Hepatocyte (in vitro differentiated cells): Measurements from ENCODE around the gene PPA1. TPM values are rescaled to one million over a fixed set of nuclear protein-coding genes. Genes with fewer than 3 reads are reported as not detected.
A peak's percentile ranks its signal among the peaks of the same experiment; 100 is the strongest.
"Not testable (repeated sequence)": the region's sequence is repeated elsewhere in the genome, so short reads cannot be mapped to it uniquely, and the experiment has no call there.

Experiments used
- DNase-seq: peaks from one replicate; pipeline ENCODE4 v3.0.0-alpha.2; 2016; ENCODE audit warnings: low spot score
- H2AFZ ChIP-seq: fragments of 200-600 bp; sonication (generic); 2 replicates; pipeline ENCODE4 v1.6.0; 2016; ENCODE audit warnings: antibody characterized with exemption, mild to moderate bottlenecking
- H3K27ac ChIP-seq: fragments of 200-600 bp; sonication (generic); 2 replicates; pipeline ENCODE4 v1.5.1; 2016; ENCODE audit warnings: mild to moderate bottlenecking
- H3K27me3 ChIP-seq: fragments of 200-600 bp; sonication (generic); 2 replicates; pipeline ENCODE4 v1.6.1; 2016
- H3K36me3 ChIP-seq: fragments of 200-600 bp; sonication (generic); replicated peaks from 2 replicates; pipeline ENCODE4 v1.5.1; 2016; ENCODE audit warnings: low read depth; ENCODE audit not compliant: insufficient read depth
- H3K4me1 ChIP-seq: fragments of 200-600 bp; sonication (generic); 2 replicates; pipeline ENCODE4 v1.5.1; 2016; ENCODE audit warnings: mild to moderate bottlenecking, moderate library complexity; ENCODE audit not compliant: insufficient read depth
- H3K4me2 ChIP-seq: fragments of 200-600 bp; sonication (generic); 2 replicates; pipeline ENCODE4 v1.6.0; 2016
- H3K4me3 ChIP-seq: fragments of 200-600 bp; sonication (generic); 2 replicates; pipeline ENCODE4 v1.5.1; 2016; ENCODE audit warnings: mild to moderate bottlenecking
- H3K79me2 ChIP-seq: fragments of 200-600 bp; sonication (generic); 2 replicates; pipeline ENCODE4 v1.6.0; 2017; ENCODE audit warnings: mild to moderate bottlenecking
- H3K9me2 ChIP-seq: fragments of 200-600 bp; sonication (generic); replicated peaks from 2 replicates; pipeline ENCODE4 v1.6.0; 2017; ENCODE audit warnings: mild to moderate bottlenecking; ENCODE audit not compliant: insufficient read depth
- H3K9me3 ChIP-seq: fragments of 200-600 bp; sonication (generic); 2 replicates; pipeline ENCODE4 v1.5.1; 2016; ENCODE audit warnings: low read depth, mild to moderate bottlenecking
- H4K20me1 ChIP-seq: fragments of 200-600 bp; sonication (generic); 2 replicates; pipeline ENCODE4 v1.6.0; 2016; ENCODE audit warnings: mild to moderate bottlenecking; ENCODE audit not compliant: insufficient read depth, poor library complexity, severe bottlenecking
- EZH2 ChIP-seq: fragments of 200-600 bp; sonication (generic); IDR thresholded peaks from 2 replicates; pipeline ENCODE4 v1.6.1; 2016; ENCODE audit warnings: antibody characterized with exemption, mild to moderate bottlenecking, borderline replicate concordance
- EZH2phosphoT487 ChIP-seq: fragments of 200-600 bp; sonication (generic); IDR thresholded peaks from one replicate; pipeline ENCODE4 v1.6.1; 2018; ENCODE audit warnings: antibody characterized with exemption, mild to moderate bottlenecking, low read depth, moderate library complexity; ENCODE audit not compliant: unreplicated experiment, severe bottlenecking
- WGBS: methylation state at CpG from one replicate; pipeline ENCODE4 v1.1.6; 2016; ENCODE audit warnings: low lambda C conversion rate; ENCODE audit errors: missing lambda C conversion rate; 5-methylcytosine and 5-hydroxymethylcytosine counted together
- polyA plus RNA-seq: library from polyadenylated mRNA; unstranded; fragments of >200 nt; fragmentation: Nextera tagmentation; extraction: Ambion mirVana; gene quantifications from 2 replicates; pipeline ENCODE4 v1.2.1, GENCODE V29; 2016
- small RNA-seq: library from RNA; depleted of rRNA; stranded (forward); fragments of <200 nt; gene quantifications from one replicate; pipeline ENCODE3, GENCODE V24; 2014
- total RNA-seq: library from RNA; depleted of rRNA; stranded (reverse); fragments of >200 nt; gene quantifications from 2 replicates; pipeline ENCODE4 v1.2.3, GENCODE V29; 2014
- TF ChIP-seq, protein P1 (sequence below): fragments of 200-600 bp; sonication (generic); IDR thresholded peaks from 2 replicates; pipeline ENCODE4 v1.5.1; 2016; ENCODE audit warnings: antibody characterized with exemption, mild to moderate bottlenecking; ENCODE audit not compliant: poor library complexity

PPA1 gene
- total and polyA plus RNA-seq, 2 experiments from 2014 or later = 131 to 156 TPM

GRCh38 chr10:70160798-70161197 lies 72.4 kb downstream of the PPA1 start:
- peaks cover 87% of the 10 kb centered on the region for H3K79me2 ChIP-seq
- H3K4me2 ChIP-seq = no peak overlapping the region
- H3K4me3 ChIP-seq = no peak overlapping the region
- TF ChIP-seq, protein P1, sequence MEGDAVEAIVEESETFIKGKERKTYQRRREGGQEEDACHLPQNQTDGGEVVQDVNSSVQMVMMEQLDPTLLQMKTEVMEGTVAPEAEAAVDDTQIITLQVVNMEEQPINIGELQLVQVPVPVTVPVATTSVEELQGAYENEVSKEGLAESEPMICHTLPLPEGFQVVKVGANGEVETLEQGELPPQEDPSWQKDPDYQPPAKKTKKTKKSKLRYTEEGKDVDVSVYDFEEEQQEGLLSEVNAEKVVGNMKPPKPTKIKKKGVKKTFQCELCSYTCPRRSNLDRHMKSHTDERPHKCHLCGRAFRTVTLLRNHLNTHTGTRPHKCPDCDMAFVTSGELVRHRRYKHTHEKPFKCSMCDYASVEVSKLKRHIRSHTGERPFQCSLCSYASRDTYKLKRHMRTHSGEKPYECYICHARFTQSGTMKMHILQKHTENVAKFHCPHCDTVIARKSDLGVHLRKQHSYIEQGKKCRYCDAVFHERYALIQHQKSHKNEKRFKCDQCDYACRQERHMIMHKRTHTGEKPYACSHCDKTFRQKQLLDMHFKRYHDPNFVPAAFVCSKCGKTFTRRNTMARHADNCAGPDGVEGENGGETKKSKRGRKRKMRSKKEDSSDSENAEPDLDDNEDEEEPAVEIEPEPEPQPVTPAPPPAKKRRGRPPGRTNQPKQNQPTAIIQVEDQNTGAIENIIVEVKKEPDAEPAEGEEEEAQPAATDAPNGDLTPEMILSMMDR = no peak
- TF ChIP-seq EZH2phosphoT487 (no peak), EZH2 (no peak)
- H3K9me2 ChIP-seq = no peaks in the 10 kb centered on the region
- H3K4me1 ChIP-seq = peaks cover 11% of the 10 kb centered on the region
- no peak for DNase-seq
- H3K27ac ChIP-seq = no peak overlapping the region
- H3K9me3 ChIP-seq = no peaks in the 10 kb centered on the region
- H4K20me1 ChIP-seq = peaks cover 67% of the 10 kb centered on the region
- WGBS = 52% methylated on average over 1 of the region's 1 CpG
- H3K36me3 ChIP-seq = peaks cover 2% of the 10 kb centered on the region
- no peaks in the 10 kb centered on the region for H3K27me3 ChIP-seq
- H2AFZ ChIP-seq = no peak overlapping the region

- not testable (repeated sequence) for H3K9me3 ChIP-seq, H3K4me2 ChIP-seq, H3K27me3 ChIP-seq, H3K4me3 ChIP-seq, DNase-seq, H3K9me2 ChIP-seq, H3K36me3 ChIP-seq, H2AFZ ChIP-seq, H3K27ac ChIP-seq
- peaks cover 84% of the 10 kb centered on the region for H3K79me2 ChIP-seq
- 67% methylated on average over 3 of the region's 3 CpGs for WGBS
- peaks cover 22% of the 10 kb centered on the region for H3K4me1 ChIP-seq
- H4K20me1 ChIP-seq = peaks cover 58% of the 10 kb centered on the region
Observed at GRCh38 chr10:70159366-70159765, 73.9 kb downstream of the PPA1 start.

DNA sequence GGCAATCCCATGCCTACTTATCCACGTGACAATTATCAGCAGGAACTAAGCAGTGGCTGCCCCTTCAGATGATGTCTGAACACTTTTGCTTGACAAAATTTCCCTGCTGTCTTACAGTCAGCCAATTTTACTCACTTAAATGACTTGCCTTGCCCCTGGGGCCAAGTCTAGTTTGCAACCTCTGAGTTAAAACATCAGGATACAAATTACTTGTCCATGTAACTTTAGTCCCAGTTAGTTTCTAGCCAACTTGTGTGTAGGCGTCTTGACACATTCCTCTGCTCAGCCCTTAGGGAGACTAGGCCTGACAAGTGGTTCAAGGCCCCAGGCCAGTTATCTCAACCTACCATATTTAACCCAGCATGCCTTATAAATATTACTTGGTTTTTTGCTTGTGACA lies 75.1 kb downstream of the PPA1 start:
- H3K36me3 ChIP-seq = peaks cover 3% of the 10 kb centered on the region
- TF ChIP-seq EZH2phosphoT487 (no peak), EZH2 (no peak)
- TF ChIP-seq, protein P1 = no peak
- no peak overlapping the region for H3K27ac ChIP-seq
- peaks cover 84% of the 10 kb centered on the region for H3K79me2 ChIP-seq
- WGBS = 85% methylated on average over 2 of the region's 2 CpGs
- no peaks in the 10 kb centered on the region for H3K27me3 ChIP-seq
- no peaks in the 10 kb centered on the region for H3K9me2 ChIP-seq
- H3K9me3 ChIP-seq = no peaks in the 10 kb centered on the region
- no peak overlapping the region for H3K4me3 ChIP-seq
- peaks cover 49% of the 10 kb centered on the region for H4K20me1 ChIP-seq
- no peak overlapping the region for H2AFZ ChIP-seq
- no peak for DNase-seq
- H3K4me2 ChIP-seq = no peak overlapping the region
- H3K4me1 ChIP-seq = peaks cover 22% of the 10 kb centered on the region

- Histone ChIP-seq H3K36me3 (peaks cover 9% of the 10 kb centered on the region), H3K9me2 (no peaks in the 10 kb centered on the region), H3K79me2 (peaks cover 83% of the 10 kb centered on the region), H3K9me3 (no peaks in the 10 kb centered on the region), H3K27me3 (no peaks in the 10 kb centered on the region), H3K4me2 (peak overlapping the region; percentile 12), H2AFZ (no peak overlapping the region), H4K20me1 (peaks cover 34% of the 10 kb centered on the region), H3K27ac (peak overlapping the region; percentile 23), H3K4me3 (no peak overlapping the region), H3K4me1 (peaks cover 16% of the 10 kb centered on the region)
- no peak for DNase-seq
- TF ChIP-seq EZH2 (no peak), EZH2phosphoT487 (no peak)
- TF ChIP-seq, protein P1 = no peak
- 67% methylated on average over 3 of the region's 3 CpGs for WGBS
Observed at GRCh38 chr10:70155255-70155838, 77.9 kb downstream of the PPA1 start.

Small RNAs within 50 kb of the gene (small RNA-seq; reads per million reads assigned to genes)
- gene RPS25P9 = not detected

Other genes starting within 250 kb of the PPA1 start
- gene MACROH2A2, start 180.6 kb downstream of the PPA1 start, total RNA-seq = 47.2 and 50.1 TPM in 2 replicates
- 45.7 and 52.2 TPM in 2 replicates for gene MACROH2A2, start 180.6 kb downstream of the PPA1 start, polyA plus RNA-seq
- gene AIFM2, start 100.6 kb downstream of the PPA1 start, total RNA-seq = 7.9 and 8.6 TPM in 2 replicates
- 11.8 and 16.1 TPM in 2 replicates for gene AIFM2, start 100.6 kb downstream of the PPA1 start, polyA plus RNA-seq
- 12.1 and 12.6 TPM in 2 replicates for gene TYSND1, start 86.7 kb downstream of the PPA1 start, total RNA-seq
- 13.3 and 22.0 TPM in 2 replicates for gene TYSND1, start 86.7 kb downstream of the PPA1 start, polyA plus RNA-seq
- gene SAR1A, start 62.9 kb downstream of the PPA1 start, total RNA-seq = 141 and 164 TPM in 2 replicates
- gene SAR1A, start 62.9 kb downstream of the PPA1 start, polyA plus RNA-seq = 106 and 131 TPM in 2 replicates
- gene NPFFR1, start 50.6 kb upstream of the PPA1 start, total RNA-seq = not detected in 2 replicates
- gene NPFFR1, start 50.6 kb upstream of the PPA1 start, polyA plus RNA-seq = not detected in 2 replicates
- gene LRRC20, start 149.2 kb upstream of the PPA1 start, total RNA-seq = 7.2 and 8.2 TPM in 2 replicates
- 3.0 and 4.0 TPM in 2 replicates for gene LRRC20, start 149.2 kb upstream of the PPA1 start, polyA plus RNA-seq
- gene EIF4EBP2, start 170.7 kb upstream of the PPA1 start, total RNA-seq = 75.1 and 77.1 TPM in 2 replicates
- 37.4 and 43.1 TPM in 2 replicates for gene EIF4EBP2, start 170.7 kb upstream of the PPA1 start, polyA plus RNA-seq
- not detected in 2 replicates for gene NODAL, start 208.3 kb upstream of the PPA1 start, total RNA-seq
- gene NODAL, start 208.3 kb upstream of the PPA1 start, polyA plus RNA-seq = not detected in 2 replicates
- 1.1 and 2.2 TPM in 2 replicates for gene PALD1, start 245.3 kb upstream of the PPA1 start, total RNA-seq
- gene PALD1, start 245.3 kb upstream of the PPA1 start, polyA plus RNA-seq = 1.1 and 1.3 TPM in 2 replicates